GM18505 (cell line): ENCODE results near the gene IQGAP2.

ENCODE experiments used
- ATAC-seq: cut with Tn5 transposase; IDR thresholded peaks from one replicate; pipeline ENCODE4 v1.9.1; 2021; ENCODE audit not compliant: unreplicated experiment
- POLR2A ChIP-seq: IDR thresholded peaks from 4 replicates; pipeline ENCODE4 v1.6.1; 2011; ENCODE audit warnings: borderline replicate concordance; ENCODE audit not compliant: insufficient read depth, insufficient read length; ENCODE audit errors: extremely low read depth

The IQGAP2 gene

DNA sequence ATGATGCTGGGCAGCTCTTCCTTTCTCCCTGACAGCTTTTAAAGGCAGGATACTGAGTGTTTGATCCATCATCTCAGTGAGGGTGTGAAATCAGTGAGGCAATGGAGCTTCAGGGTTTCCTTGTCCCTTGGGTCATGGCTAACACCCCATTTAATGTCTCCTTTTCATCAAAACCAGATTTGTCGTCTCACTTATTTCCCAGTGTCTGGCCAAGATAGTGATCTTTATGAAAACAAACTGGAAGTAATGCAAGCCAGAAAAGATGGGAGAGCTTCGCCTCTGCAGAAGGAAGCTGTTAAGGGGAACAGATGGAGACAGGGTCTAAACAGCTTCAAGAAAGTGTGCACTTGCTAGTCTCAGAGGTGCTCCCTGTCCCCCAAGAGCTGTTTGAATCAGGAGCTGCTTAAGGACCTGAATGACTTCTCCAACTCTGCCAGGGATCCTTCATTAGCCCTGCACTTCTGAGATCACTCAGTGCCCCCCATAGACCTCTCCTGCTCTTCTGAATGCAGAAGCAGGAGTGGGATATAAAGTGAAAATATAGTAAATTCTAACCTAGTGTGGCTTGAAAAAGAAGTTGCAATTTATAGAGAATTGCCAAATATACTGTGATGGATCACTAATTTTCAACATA lies 124.0 kb downstream of the IQGAP2 start:
- ATAC-seq: no peak
- TF ChIP-seq POLR2A: no peak

DNA sequence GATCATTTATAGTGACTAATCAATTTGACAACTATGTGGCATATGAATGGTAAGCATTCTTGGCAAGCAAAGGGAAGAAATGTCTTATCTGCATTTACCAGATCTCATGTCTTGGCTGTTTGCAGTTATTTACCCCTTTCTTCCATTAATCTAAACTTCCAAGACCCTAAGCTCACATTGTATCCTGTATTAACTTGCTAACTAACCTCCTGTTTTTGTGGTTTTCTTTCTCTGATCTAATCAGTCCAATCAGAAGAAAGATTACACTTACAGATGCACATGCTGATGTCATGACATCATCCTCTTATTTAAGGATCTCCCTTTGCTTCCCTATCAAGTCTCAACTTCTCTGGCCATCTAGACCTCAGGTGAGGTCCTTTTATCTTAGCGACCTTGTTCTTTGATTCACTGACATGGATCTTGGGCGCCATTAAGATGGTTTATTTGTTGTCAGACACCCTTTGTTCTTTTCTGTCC lies 124.6 kb downstream of the IQGAP2 start:
- TF ChIP-seq POLR2A: no peak
- ATAC-seq: no peak

DNA sequence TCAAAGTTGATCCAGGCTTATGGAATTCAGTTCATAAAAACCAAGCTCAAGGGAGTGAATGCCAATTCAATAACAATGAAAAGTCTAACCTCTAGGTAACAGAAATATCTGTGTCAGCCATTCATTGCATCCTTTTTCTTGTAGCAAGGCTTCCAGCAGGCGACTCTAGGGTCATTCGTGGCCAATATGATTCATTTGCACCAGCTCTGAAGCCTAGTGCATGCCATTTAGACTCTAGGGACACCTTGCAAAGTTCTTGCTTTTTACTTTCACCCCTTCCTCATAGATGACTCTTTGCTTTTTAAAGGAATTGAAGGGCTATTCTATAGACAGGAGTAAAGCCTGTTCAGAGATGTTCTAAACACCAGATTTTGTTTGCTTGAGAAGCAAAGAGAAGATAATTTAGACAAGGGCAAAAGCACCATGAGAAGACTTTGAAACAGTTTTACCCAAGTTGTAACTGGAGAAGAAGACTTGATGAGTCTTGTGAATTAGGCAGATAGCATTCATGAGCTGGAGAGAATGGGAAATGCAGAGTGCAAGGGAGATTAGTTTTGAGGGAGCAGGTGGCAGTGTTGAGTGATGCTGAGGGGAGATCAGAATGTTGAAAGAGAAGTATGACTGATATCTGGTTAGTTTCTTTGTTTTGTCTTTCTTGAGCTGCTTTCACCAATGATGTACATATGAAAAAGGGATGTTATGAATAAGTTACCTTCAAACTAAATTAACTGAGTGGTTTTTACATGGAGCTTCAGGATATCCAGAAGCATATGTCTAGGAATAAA lies 125.7 kb downstream of the IQGAP2 start:
- no peak for ATAC-seq

DNA sequence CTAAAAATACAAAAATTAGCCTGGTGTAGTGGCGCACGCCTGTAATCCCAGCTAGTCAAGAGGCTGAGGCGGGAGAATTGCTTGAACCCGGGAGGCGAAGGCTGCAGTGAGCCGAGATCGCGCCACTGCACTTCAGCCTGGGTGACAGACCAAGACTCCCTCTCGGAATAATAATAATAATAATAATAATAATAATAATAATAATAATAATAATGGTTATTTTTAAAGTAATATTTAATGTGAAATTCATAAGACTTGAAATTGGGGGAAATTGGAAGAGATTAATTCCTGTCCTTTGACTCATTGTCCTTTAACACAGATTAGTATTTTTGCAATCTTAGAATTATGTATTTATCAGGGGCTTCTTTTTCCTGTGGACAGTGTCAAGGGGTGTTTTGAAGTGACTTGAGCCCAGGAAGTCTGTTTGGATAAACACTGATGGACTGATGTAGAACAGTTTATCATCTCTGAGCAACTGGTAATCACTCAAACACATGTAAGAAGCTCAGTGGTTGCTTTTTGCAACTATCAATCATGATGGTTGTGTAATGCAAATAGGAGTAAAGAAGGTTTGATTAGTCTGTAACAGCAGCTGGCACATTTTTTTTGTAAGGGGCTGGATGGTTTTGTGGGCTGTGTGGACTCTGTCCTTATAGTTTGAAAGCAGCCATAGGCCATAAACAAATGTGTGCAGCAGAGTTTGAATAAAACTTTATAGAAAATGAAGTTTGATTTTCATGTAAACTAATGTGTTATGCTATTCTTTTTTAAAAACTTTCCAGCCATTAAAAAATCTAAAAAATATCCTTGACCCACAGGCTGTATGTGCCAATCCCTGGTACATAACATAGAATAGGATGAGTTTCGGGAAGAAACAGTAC lies 126.6 kb downstream of the IQGAP2 start:
- no peak for ATAC-seq
- no peak for TF ChIP-seq POLR2A

More for the DNA sequence above, 125.7 kb downstream of the IQGAP2 start:
- no peak for TF ChIP-seq POLR2A

DNA sequence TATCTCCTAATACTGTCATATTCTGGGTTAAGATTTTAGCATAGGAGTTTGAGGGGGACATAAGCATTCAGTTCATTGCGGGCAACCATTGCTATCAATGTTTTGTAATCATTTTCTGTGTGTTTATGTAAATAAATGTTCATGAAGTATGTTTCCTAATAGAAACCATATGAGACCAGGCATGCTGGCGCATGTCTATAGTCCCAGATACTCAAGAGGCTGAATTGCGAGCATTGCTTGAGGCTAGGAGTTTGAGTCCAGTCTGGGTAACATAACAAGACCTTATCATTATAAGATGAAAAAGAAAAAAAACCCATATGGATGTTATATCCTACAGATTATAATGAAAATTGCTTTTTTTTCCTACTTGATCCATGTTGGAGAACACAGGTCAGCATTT lies 129.0 kb downstream of the IQGAP2 start:
- TF ChIP-seq POLR2A: no peak
- ATAC-seq: no peak

DNA sequence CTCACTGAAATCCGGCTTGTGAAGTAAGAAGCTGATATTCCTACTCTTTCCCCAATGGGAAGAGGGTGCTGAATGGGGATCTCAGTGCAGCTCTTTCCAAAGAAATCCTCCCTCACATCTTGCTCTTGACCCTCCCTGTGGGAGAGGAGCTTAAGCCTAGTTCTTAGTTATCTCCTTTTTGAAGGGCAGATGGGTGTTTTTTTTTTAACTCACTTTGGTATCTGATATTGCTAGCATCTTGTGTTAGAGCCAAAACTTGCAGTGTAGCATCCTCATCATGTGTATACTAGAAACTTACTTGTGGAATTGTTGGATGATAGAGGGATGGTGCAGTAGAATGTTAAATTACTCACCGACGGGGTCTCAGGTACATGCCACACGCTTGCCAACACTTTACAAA lies 129.9 kb downstream of the IQGAP2 start:
- no peak for TF ChIP-seq POLR2A

DNA sequence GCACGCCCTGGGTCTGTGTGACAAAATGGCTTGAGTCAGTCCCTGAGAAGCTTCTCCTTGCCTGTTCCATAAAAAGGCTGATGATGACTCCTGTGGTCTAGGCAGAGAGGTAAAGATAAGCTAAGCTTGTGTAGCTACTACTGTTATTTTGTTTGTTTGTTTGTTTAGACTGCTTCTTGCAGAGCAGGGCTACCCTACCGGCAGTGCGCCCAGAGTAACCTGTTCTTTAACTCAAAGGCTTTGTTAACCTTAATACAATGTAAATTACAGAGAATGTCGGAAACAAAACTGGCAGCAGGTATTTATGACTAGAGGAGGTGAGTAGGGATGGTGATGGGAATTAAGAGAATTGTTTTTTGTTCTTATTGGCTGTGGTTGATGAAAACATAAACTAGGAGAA lies 132.5 kb downstream of the IQGAP2 start:
- no peak for ATAC-seq
- no peak for TF ChIP-seq POLR2A

More for the DNA sequence above, 129.9 kb downstream of the IQGAP2 start:
- no peak for ATAC-seq

DNA sequence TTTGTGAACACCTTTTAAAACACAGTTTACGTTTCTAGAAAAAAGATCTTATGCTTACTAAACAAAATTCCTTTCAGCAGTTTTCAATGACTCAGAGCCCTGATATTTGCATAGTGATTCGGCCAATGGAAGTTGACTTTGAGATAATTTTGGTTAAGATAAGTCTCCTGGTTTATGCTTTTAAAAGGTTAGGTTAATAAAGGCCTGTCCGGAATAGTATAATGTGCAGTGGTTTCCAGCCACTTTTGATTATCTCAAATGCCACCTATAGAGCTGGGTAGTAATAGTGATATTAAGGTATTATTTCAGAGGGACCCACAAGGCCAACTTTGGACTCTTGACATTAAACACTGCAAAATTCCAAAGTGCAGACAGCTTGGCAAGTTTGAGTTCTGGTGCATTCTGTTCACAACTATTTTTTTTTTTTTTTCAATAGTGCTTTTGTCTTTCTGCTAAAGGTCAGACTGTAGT lies 134.0 kb downstream of the IQGAP2 start:
- TF ChIP-seq POLR2A: no peak

DNA sequence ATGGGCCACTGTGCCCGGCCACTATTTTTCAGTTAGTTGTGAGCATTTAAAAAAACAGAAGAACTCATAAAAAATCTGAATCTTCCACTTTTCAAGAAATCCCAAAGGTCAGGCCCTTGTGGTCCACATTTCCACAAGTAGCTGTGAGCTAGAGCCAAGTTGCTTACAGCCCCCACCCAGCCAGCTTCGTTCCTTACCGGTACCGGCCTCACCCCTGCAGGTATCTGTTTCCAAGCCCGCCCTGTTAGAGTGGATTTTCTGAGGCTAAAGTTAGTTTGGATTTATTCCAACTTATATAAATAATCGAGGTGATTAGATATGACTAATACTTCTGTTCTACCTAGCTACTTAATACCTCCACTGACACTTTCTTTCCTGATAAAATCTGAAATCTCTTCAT lies 139.2 kb downstream of the IQGAP2 start:
- no peak for TF ChIP-seq POLR2A
- no peak for ATAC-seq

More for the DNA sequence above, 134.0 kb downstream of the IQGAP2 start:
- no peak for ATAC-seq

DNA sequence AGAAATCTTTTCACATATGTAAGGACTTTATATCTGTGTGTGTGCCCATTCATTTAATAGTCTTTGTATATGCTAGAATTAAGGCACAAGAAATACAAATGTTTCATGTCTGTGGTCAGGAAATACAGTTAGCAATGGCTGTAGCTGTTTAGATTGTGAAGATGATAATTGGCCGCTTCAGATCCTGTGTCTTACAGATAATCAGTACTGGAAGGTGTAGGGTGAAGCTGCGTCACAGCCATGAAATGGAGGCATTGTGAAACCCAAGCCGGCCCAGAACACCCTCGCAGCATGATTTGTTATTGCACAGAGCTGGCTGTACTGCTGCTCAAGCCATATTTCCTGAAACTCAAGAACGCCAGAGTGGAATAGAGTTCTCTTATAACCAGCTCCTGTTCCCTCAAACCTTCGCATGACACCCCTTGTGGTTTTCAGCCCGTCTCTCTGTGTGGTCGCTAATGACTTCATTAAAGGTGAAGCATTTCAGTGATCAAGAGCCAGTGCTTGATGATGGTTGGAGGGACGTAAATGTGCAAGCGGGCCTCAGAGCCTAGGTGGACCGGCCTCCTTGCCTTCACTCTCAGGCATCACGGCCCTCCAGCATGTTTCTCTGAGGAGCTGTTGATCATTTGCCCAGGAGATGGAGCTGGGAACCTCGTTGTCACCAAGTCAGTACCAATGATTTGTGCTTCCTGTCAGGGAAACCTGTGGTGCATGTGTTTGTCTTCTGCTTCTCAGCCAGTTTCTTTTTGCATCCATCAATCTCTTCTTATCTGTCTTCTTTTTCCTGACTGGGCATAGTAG lies 140.0 kb downstream of the IQGAP2 start:
- no peak for ATAC-seq
- TF ChIP-seq POLR2A: no peak

DNA sequence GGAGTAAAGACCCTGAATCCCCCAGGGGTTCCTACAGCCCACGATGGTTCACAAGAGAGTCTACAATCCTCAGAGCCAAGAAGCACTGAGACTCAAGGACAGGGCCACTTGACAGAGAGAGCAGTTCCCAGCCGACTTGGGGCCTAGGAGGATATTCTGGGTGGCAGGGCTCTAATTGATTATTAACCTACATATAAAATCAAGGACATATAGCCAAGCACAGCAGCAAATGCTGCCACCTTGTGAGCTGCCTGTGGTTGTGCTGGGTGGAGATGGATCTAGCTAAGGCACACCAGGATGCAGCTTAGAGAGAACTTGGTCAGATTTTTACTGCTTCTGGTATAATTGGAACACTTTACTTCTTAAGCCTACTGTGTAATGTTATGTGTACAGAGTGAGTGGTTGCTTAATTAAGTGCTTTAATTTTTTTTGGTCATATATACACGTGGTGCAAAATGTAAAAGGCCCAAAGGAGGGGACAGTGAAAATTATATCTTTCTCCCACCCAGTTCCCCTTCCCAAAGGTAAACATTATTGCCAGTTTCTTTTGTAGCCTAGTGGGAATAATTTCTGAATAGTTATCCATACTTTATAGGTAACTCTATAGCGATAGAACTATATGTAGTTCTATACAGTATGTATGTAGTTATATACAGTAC lies 141.3 kb downstream of the IQGAP2 start:
- ATAC-seq: no peak

DNA sequence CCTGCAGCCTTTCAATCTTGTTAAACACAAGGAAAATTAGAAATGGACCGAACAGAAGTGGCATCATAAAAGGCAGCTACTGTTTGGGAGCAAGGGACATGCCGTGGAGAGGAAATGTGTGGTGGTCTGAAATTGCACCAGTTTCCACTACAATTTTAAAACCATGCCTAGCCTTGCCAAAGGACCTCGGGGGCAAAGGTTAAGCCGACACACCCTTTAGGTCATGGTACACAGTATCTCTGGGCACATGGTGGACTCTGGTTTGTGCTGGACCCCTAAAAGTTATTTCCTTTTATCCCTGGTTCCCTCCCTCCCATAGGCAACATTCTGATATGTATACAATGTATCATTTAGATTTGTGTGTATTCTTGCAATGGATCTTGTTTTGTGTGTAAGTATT lies 142.1 kb downstream of the IQGAP2 start:
- TF ChIP-seq POLR2A: no peak
- no peak for ATAC-seq

More for the DNA sequence above, 141.3 kb downstream of the IQGAP2 start:
- TF ChIP-seq POLR2A: no peak

DNA sequence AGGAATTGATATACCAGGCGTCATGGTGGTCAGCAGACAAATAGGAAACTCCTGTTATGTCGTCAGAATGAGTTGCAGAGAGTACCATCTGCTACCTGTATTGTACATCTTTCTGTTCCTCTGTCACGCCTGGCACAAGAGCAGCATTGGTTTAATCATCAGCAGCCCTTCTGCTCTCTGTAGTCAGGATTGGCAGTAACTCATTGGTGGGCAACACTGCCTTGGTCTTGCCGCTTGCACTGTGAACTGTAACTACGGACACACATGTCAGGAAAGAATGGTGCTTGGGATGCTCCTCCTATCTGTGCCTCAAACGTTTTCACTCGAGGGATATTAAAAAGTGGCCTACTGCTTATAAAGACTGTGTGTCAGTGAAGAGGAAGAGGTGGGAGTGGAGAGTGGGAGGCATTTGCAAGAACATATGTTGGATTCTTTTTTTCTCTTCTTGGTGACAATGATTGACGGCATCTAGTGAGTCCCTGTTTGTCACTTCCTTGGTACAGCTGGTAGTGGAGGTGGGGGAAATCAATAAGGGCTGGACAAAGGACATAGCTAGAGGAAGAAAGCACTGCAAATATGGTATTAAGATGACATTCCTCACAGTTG lies 143.5 kb downstream of the IQGAP2 start:
- no peak for TF ChIP-seq POLR2A
- ATAC-seq: no peak
